ENCODE measurements around the gene CTXN1.

CTXN1 gene

DNA sequence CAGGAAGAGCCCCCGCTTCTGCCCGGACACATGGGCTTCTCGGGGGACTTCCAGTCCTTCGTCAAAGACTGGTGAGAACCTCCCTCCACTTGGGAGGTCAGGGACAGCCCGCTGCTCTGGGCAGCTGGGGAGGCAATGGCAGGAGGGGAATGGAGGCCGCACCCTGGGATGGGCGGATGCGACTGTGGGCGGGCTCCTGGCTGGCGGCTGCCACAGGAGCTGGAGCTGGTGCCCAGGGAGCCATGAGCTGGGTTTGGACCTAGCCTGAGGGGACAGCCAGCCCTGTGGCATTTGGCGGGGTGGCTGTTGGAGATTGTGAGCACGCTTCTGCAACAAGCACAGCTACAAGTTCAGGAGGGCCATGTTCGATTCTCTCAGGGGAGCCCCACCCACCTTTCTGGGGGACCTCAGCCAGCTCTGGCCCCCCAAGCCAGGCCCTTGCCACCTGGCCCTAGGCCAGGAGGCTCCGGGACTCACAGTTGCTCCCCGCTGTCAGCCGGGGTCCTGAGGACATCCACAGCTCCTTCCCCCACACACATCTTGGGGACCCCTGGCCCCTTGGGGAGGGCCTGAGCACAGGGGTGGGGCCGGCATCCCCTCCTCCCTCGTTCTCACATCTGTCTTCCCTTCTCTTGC lies 14.3 kb downstream of the CTXN1 start:
- TF ChIP-seq, protein P1, sequence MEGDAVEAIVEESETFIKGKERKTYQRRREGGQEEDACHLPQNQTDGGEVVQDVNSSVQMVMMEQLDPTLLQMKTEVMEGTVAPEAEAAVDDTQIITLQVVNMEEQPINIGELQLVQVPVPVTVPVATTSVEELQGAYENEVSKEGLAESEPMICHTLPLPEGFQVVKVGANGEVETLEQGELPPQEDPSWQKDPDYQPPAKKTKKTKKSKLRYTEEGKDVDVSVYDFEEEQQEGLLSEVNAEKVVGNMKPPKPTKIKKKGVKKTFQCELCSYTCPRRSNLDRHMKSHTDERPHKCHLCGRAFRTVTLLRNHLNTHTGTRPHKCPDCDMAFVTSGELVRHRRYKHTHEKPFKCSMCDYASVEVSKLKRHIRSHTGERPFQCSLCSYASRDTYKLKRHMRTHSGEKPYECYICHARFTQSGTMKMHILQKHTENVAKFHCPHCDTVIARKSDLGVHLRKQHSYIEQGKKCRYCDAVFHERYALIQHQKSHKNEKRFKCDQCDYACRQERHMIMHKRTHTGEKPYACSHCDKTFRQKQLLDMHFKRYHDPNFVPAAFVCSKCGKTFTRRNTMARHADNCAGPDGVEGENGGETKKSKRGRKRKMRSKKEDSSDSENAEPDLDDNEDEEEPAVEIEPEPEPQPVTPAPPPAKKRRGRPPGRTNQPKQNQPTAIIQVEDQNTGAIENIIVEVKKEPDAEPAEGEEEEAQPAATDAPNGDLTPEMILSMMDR (IDR thresholded peaks at IDR 0.05; ENCODE audit: low read depth, low read length, missing control alignments), result no peak
- no peak for DNase-seq (ENCODE audit: extremely low read depth, low read depth)
- no peak overlapping the region for H3K4me3 ChIP-seq (replicated peaks; ENCODE audit: low read depth, low read length)

DNA sequence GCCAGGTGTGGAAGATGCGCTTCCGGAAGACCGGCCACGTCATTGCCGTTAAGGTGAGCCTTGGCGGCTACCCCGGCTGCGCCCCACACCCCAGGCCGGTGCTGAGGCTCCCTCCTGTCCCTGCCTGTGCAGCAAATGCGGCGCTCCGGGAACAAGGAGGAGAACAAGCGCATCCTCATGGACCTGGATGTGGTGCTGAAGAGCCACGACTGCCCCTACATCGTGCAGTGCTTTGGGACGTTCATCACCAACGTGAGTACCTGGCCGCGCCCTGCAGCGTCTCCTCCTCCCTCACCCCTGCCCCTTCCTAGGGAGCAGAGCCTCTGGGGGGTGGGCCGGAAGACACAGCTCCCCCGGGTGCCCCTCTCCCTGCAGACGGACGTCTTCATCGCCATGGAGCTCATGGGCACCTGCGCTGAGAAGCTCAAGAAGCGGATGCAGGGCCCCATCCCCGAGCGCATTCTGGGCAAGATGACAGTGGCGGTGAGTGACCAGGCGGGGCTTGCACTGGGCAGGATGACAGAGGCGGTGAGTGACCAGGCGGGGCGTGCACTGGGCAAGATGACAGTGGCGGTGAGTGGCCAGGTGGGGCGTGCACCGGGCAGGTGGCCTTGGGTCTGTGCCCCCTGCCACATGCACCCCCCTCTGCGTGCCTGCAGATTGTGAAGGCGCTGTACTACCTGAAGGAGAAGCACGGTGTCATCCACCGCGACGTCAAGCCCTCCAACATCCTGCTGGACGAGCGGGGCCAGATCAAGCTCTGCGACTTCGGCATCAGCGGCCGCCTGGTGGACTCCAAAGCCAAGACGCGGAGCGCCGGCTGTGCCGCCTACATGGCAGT lies 15.4 kb downstream of the CTXN1 start:
- H3K4me3 ChIP-seq (replicated peaks; ENCODE audit: low read depth, low read length), result no peak overlapping the region
- TF ChIP-seq, protein P1 (IDR thresholded peaks at IDR 0.05; ENCODE audit: low read depth, low read length, missing control alignments), result no peak
- no peak for DNase-seq (ENCODE audit: extremely low read depth, low read depth)

DNA sequence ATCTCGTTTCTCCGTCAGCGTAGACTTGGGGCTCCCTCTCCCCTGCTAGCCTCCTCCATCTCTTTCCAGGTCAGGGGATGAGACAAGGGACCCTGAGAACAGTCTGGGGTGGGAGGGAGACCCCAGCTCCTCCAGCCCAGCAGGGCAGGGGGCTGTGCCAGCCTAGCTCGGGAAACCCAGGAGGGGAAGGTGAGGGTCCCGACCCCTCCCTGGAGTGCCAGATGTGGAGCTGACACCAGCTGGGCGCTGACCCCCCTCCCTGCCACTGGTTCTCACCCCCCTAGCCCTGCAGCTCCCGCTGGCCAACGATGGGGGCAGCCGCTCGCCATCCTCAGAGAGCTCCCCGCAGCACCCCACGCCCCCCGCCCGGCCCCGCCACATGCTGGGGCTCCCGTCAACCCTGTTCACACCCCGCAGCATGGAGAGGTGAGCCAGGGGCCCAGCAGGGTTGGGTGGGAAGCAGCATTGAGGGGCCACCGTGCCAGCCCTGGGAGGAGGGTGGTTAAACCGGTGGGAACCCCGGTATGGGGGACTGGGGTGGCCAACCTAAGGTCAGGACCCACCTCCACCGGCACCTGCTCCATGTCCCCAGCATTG lies 16.4 kb downstream of the CTXN1 start:
- H3K4me3 ChIP-seq (replicated peaks; ENCODE audit: low read depth, low read length), result no peak overlapping the region
- TF ChIP-seq, protein P1 (IDR thresholded peaks at IDR 0.05; ENCODE audit: low read depth, low read length, missing control alignments), result no peak
- DNase-seq (ENCODE audit: extremely low read depth, low read depth), result no peak

DNA sequence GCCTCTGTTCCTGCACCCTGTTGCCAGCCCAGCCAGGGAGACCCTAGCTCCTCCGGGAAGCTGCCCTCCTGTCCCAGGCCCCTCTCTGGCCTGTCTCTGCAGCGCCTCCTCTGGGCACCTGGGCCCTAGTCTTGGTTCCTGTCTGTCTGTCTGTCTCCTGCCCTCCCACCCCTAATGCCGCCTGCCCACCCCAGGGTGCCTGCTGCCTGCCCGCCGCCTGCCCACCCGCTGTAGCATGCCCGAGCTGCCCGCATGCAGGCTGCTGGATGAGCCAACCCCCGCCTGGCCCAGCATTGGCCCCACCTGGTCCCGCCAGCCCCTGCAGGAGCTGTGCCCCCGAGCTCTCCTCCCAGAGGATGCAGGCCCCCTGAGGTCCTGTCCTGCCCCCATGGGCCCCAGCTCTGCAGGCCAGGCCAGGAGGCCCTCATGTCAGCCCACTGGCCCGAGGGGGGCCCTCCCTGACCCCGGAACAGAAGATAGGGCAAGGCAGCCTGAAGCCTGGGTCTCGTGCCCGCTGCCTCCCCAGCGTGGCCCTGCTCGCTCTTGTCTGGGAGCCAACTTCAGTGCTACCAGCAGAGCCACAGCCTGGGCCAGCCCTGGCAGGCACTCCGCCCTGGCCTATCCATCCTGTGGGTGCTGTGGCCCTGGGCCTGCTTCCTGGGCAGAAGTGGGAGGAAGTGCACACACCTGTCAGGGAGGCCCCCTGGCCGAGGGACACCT lies 17.0 kb downstream of the CTXN1 start:
- TF ChIP-seq, protein P1 (IDR thresholded peaks at IDR 0.05; ENCODE audit: low read depth, low read length, missing control alignments), result no peak
- no peak for DNase-seq (ENCODE audit: extremely low read depth, low read depth)
- no peak overlapping the region for H3K4me3 ChIP-seq (replicated peaks; ENCODE audit: low read depth, low read length)

DNA sequence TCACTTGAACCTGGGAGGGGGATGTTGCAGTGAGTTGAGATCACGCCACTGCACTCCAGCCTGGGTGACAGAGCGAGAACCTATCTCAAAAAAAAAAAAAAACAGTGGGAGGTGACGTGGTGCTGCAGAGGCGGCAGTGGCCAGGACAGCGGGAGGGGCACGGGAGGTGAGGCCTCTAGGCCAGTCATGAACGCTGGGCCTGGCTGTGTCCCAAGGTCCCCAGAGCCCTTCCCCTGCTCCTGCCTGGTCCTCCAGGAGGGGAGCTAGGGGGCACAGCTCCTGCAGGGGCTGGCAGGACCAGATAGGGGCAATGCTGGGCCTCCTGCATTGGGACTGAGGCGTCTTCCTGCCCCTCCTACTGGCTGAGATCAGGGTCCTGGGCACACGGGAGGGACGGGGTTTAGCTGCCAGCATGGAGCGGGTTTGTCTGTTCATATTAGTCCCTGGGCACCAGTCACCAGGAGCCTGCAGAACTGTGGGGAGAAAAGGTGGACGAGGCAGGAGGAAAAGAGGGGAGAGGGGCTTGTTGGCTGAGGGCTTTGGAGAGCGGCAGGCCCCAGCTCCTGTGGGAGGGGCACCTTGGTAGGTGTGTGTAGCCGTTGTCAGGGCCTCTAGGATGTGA lies 17.7 kb downstream of the CTXN1 start:
- no peak overlapping the region for H3K4me3 ChIP-seq (replicated peaks; ENCODE audit: low read depth, low read length)
- TF ChIP-seq, protein P1 (IDR thresholded peaks at IDR 0.05; ENCODE audit: low read depth, low read length, missing control alignments), result no peak
- no peak for DNase-seq (ENCODE audit: extremely low read depth, low read depth)

DNA sequence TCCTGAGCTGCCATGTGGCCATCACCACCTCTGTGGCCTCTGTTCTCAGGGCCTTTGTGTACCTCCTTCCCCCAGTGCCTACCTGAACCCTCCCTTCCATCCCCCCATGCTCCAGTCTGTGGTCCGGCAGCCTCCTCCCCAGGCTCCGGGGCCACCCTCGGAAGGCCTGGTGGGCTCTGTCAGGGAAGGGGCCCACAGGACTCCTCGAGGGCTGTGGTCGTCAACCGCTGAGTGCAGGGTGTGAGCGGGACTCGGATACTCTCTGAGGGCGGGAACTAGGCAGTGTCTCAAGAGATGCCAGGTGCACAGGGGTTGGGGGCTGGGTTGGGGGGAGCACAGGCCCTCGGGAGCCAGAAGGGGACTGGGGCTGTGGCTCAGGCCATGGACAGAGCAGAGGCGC lies 18.4 kb downstream of the CTXN1 start:
- TF ChIP-seq, protein P1 (IDR thresholded peaks at IDR 0.05; ENCODE audit: low read depth, low read length, missing control alignments), result no peak
- no peak for DNase-seq (ENCODE audit: extremely low read depth, low read depth)
- H3K4me3 ChIP-seq (replicated peaks; ENCODE audit: low read depth, low read length), result no peak overlapping the region

Data from HFF-Myc (cell line).